ENCODE results near the gene CD34.
"Not testable (repeated sequence)": the region's sequence is repeated elsewhere in the genome, so short reads cannot be mapped to it uniquely, and the experiment has no call there.

The CD34 gene

DNA sequence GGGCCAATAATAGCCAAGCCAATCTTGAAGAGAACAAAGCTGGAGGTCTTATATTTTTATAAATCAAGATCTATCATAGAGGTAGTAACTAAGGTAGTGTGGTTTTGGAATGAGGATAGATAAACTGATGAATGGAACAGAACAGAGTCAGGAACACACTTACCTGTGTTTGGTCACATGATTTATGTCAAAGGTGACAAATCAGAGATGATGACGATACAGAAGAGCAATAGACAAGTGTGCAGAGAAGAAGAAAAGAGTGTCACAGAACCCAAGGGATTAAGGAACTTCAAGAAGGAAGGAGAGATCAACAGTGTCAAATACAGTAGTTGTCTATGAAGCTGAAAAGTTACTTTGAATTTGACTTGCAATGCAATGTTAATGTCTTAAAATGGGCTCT is 16.1 kb upstream of the CD34 start:
- DNase-seq (ENCODE audit: low read depth), result no peak

DNA sequence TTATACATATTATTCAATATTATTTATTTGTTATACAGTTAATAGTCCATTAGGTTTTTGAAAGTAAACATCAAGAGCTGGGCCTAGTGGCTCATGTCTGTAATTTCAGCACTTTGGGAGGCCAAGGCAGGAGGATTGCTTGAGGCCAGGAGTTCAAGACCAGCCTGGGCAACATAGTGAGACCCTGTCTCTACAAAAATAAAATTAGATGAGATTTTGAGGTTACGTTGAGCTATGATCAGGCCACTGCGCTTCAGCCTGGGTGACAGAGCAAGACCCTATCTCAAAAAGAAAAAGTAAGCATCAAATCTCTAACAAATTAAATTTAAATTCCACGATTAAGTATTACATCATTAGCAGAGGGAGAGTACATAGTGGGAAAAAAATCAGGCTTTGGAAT is 15.0 kb upstream of the CD34 start:
- DNase-seq (ENCODE audit: low read depth), result not testable (repeated sequence)

DNA sequence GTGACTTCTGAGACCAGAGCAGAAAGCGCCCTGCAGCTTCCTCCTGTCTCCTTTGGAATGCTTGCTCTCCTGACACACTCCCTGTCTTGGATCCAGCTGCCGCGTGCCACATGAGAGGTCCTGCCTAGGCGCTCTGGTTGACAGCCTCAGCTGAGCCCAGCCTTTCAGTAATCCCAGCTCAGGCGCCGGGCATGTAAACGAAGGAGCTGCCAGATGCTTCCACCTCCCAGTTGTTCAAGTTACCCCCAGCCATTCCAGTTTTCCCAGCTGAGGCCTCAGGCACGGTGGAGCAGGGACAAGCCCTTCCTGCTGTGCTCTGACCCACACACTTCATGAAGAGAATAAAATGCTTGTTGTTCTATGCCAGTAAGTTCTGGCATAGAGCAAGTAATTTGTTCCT is 14.3 kb upstream of the CD34 start:
- peak; percentile 9 for DNase-seq (ENCODE audit: low read depth)

DNA sequence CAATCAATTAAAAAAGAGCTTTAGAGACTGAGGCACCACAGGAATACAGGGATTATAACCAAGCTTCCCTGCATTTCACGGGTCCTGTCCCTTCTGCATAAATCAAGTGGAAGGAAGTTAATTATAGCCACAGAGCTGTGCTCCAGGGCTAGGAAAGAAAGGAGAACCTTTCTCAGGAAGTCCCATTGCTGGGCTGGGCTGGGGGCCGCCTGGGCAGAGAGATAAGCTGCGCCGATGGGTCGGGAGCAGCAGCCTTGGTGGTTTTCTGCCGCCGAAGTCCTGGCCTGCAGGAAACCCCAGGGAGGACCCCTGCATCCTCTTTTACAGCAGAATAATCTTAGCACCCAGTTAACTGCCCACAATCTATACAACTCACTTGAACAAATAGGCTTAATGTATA is 12.6 kb upstream of the CD34 start:
- DNase-seq (ENCODE audit: low read depth), result no peak

DNA sequence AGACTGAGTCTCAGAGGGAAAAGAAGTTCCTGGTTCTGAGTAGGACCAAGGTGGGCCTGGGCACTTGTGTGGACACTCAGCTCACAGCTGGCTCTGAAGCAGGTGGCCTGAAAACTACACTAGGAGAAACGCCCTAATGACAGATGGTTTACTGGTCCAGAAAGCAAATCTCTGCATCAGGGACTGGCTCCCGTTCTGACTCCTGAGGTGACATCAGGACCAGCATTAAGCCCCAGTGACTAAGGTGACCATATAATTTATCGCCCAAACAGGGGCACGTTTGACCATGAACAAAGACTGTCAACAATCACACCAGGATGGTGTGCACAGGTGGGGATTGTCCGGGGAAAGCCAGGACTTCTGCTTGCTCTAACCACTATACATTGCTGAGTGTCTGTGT is 12.2 kb upstream of the CD34 start:
- DNase-seq (ENCODE audit: low read depth), result no peak

DNA sequence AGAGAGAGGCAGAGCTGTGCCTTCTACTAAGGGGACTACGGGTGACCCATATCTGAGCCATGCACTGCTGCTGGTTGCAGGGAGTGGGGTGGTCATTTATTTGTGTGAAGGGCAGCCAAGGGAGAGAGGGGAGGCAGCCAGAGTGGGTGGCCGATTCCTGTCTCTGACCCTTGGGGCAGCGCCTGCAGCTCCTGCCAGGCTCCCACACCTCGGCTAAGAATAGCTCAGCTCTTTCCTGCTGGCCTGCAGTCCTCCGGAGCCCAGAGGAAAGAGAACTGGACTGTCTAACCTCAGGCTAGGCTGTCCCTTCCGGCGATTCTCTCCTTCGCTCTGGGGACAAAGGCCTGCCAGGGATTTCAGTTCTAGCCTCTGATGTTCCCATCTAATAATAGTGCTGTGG is 11.6 kb upstream of the CD34 start:
- DNase-seq (ENCODE audit: low read depth), result no peak

DNA sequence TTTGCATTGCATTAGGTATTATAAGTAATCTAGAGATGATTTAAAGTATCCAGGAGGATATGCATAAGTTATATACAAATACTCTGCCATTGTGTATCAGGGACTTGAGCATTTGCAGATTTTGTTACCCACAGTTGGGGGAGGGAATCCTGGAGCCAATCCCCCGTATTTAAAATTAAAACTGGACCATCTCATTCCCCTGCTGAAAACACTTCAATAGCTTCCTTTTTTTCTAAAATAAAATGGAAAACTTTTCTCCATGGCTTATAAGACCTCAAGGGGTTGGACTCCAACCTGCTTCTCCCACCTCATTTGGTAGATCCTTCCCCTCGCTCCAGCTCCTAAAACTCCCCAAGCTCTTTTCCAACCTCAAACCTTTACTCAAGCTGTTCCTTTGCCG is 10.4 kb upstream of the CD34 start:
- DNase-seq (ENCODE audit: low read depth), result no peak

DNA sequence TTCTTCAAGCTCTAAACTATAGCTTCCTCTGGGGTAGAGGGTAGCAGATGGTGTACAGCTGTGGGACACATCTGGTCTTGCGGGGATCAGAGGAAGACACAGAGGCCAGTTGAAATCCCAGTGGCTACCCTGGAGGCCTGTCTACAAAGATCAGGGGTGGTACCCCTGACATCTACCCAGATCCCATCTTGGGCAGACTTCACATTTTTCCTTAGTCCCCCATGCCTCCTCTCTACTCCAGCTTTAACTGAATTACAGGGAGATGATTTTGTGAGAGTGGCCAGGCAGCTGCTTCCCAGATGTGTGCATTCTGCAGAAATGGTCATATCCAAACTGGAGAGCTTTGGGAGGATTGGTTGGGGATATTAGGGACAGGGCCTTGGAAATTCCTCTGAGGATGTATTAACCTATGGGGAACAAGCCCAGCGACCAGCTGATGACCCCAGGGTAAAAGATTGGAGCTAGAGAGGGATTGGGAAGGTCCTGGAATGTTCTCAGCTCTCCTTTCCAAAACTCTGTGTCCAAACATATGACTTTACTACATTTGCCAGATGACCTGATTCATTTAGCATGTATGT is 9.6 kb upstream of the CD34 start:
- no peak for DNase-seq (ENCODE audit: low read depth)

DNA sequence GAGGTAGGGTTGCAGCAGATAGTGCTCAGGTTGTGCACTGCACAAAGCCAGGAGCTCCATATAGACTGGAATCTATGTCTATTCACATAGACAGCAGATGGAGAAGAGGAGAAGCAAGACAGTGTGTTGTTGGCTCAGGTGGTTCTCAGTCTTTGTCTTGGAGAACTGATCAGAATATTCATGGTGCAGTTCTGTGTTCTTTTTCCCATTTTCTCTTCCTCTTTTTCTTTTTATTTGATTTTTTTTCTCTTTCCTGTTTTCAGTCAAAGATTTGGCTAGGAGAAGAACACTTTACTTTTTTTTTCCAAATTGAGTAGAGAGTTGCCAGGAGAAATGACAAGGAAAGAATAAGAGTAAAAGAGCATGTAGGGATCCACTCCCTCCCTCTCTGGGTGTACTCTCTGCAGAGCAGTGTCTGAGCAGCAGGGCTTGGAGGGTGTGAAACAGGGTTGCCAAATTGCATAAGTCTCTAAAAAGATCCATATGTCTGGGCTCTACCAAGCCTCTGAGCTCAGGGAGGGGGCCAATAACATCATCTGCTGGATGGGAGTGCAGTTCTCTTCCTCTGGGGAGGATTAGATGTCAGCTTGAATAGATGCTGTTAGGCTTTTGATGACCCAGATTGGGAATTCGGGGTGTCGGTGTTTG is 8.7 kb upstream of the CD34 start:
- no peak for DNase-seq (ENCODE audit: low read depth)

DNA sequence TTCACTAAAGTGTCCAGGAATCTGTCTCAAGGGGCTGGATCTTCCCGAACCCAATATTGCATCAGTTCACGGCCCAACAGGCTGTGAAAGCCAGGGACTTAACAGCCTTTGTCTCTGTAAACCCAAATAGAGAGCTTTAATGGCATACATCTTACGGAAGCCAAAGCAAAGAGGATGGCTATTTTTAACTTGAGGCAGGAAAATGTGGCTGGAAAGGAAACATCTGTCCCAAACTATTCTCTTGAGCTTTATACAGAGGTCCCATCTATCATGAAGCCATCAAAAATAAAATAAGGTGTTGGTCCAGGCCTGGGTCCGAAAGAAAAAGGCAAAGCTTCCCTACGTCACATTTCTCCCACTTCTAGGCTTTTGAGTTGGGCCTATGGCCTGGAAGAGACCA is 7.7 kb upstream of the CD34 start:
- DNase-seq (ENCODE audit: low read depth), result no peak

DNA sequence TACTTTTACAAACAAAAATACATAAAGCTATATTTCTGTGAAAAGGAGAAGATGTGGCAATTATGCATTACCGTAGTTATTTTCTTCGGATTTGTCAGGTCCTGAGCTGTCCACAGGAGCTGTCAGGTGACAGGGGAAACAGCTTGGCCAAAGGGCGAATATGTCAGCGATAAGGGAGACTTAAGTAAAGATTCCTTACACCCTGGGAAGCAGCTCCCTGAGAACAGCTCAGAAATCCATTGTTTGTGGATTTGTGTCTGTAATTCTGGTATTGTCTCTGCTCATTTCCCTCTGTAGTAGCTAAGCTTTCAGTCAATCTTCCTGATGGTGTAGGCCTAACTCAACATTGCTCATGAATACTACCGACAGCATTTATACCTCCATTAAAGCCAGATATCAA is 7.1 kb upstream of the CD34 start:
- no peak for DNase-seq (ENCODE audit: low read depth)

DNA sequence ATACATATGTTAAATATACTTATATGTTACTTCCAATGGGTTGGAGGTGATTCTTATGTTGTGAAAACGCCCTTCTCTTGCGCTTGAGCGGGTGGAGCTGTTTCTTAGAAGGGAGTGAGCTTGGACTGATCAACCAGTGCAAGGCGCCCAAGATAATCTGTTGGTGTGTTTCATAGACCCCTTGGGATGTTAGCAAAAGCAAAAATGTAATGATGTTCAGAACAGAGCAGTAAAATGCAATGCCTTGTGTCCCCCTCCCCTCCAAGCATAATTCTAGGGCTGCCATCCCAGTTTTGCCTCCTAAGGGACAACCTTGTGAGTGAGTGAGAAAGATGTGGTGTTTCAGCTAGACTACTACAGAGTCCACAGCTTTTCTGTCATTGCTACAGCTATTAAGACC is 6.2 kb upstream of the CD34 start:
- DNase-seq (ENCODE audit: low read depth), result no peak

DNA sequence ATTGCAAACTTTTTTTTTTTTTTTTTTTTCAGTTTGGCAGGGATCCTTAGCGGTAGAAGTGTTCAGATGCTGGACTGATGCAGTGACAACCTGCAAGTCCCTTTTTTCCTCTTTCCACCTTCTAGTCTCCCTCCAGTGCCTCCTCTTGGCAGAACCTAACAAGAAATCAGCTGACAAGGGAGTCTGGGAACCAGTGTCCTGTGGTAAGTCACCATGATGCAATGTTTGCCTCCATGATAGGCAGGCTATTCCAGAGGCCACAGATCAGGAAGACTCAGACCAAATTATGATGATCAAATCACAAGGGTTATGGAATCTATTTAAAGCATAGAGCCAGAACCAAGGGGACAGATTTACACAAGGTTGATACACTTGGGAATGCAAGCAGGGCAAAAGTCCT is 3.0 kb upstream of the CD34 start:
- no peak for DNase-seq (ENCODE audit: low read depth)

DNA sequence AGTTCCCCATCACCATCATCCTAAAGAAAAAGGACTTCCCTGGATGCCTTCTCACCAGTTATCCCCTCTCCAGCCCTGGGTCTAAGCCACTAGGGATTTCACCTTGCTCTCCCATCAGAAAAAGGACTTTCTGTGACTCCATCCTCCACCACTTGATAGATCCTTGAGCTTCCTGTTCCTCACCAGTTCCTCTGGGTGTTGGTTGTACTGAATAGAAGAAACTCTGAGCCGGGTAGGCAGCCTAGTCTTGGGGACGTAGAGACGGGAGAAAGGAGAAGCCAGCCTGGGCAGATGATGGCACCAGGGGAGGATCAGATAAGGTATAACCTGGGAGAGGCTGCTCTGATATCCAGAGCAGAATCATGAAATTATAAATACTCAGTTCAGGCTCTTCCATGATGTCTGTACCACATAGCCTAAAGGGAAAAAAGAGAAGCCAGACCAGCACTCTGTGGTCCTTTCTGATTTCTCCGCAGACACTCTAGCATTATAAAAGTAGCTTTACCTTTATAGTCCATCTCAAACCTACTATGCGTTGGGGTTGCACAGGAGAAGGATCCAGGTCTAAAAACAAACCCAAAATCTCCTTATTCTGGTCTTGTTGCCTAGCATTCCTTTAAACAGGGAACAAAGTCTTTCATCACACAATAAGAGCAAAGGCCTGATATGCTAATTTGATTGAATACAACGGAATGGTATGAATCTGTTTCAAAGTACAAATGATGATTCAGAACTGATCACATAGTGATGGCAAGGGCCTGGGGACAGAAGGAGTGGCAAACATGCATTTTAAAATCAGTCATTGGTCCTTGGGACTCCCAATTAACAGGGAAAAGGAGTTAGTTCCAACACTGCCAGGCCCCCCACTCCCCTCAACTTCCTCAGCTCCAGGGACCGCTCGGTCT is 1.2 kb upstream of the CD34 start:
- peak; percentile 64 for DNase-seq (ENCODE audit: low read depth)

DNA sequence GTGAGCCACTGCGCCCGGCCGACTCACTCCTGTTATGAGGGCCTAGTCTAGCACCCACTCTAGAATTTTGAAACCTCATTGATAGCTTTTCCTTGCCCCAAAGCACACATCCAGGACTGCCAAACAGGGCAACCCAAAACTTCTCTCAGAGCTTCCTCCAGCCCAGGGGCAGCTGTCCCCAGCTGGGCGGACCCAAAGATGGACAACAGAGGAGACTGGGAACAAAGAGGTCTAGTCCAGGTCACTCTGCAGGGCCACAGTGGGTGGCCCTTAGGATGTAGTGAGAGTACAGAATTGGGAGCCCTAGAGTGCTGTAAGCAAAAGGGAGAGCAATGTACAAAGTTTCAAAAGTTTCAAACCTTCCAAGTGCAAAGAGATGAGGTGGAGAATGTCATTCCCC is 1.2 kb downstream of the CD34 start:
- DNase-seq (ENCODE audit: low read depth), result no peak

DNA sequence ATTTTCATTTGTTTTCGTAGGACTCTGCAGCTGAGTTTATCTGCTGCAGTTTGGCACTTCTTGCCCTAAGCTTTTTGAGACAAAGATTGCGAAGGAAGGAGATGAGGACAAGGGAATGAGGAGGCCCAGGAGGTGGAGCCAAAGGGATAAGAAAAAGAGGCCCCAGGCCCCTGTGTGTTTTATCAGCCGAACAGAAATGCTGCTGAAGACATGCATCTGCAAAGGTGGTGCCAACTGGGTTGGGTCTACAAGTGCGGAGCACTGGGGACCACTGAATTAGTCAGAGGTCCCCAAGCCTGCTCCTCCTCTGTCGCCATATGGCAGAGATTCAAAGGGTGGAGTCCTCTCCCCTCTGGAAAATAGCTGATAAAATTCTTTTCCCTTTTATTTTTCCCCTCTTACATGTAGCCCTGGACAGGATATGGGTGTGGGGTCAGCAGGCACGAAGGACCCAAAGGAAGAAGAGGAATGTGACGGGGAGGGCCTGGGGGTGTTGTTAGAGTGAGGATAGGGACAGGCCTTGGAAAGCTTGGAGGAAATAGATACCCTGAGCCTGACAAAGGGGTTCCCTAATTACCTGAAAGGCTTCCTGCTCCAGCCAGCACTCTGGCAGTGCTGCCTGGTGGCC is 2.7 kb downstream of the CD34 start:
- no peak for DNase-seq (ENCODE audit: low read depth)

DNA sequence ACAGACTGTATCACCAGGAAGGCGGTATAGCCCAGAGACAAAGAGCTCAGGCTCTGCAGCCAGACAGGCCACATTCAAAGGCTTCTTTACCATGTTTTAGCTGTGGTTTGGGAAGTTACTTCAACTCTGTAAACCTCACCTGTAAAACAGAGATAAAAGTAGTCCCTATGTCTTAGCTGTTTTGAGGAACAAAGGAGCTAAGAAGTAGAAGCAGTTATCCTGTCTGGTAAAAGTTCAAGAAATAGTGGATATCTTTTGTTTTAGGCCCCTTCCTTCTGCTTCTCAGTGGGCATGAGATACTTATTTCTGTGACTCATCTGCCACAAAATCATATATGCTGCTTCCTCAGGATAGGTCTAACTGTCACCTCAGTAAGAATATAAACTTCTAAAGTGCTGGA is 6.5 kb downstream of the CD34 start:
- DNase-seq (ENCODE audit: low read depth), result no peak

DNA sequence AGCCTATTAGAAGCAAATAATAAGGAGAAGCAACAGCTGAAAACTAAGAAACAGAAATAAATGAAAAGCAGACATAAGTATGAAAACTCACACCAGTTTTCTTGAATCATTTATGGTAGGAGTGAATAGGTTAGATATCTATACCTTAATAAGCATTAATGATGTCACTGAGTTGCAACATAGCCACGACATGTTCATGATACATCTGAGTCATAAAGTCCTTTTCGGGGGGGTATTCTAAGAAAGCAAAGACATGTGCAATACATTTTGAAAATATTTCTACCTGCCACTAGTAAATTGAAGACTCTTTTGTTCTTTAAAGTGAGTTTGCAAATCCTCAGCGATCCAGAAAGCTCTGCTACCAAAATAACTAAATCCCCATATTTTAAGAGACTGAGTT is 7.2 kb downstream of the CD34 start:
- peak; percentile 63 for DNase-seq (ENCODE audit: low read depth)

DNA sequence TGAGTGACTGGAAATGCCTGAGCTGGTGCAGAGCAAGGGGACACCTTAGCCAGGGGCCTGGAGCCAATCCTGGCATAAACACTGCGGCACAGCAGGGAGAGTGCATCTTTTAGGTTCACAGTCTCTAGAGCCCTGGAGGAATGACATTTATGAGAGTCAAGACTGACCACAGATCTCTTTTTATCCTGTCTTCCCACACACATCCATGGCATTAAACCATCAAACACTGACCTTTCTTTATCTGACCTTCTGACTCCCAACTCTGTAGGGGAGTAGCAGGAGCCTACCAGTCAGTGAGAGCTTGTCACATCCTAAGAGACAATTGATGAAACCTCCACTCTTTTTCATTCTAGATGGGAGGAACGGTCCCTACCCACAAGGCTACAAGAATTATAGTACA is 7.9 kb downstream of the CD34 start:
- no peak for DNase-seq (ENCODE audit: low read depth)

DNA sequence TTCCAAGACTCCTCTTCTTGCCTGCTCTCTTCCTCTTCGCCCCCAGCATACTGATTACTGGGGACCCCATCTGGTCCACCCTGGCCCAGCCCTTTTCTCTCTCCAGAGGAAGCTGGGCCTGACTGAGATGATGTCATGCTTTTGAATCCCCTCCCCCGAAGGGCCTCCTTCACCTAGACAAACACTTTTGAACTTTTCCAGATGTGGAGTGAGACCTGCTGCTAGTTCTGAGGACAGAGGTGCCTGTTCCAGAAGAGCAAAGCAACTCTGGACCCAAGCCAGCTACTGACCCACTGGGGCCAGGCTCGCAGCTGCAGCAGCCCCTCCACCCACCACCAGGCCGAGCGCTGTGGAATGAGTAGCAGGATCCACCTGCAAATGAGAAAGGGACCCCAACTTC is 8.4 kb downstream of the CD34 start:
- DNase-seq (ENCODE audit: low read depth), result no peak

DNA sequence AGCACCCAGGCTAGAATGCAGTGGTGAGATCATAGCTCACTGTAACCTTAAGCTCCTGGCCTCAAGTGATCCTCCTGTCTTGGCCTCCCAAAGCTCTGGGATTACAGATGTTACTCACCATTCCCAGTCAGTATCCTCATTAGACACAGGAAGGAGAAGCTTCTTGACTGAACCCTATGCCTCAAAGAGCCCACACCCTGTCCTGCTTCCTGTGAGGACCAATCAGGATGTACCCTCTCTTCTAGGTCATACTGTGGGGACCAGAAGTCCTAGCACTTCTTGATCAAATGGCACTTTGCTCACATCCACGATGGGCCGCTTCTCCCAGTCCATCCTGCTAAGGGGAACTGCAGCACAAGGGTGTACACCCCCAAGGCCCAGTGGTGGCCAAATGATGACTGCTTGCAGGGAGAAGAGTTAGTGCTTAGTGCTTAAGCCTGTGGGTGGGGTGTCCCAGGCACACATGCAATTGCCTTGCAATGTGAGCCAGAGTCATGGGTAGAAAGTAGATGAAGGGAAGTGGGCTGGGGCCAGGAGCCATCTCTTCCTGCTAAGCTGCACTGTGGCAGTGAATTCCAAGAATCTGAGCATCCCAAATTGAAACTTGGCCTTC is 9.8 kb downstream of the CD34 start:
- no peak for DNase-seq (ENCODE audit: low read depth)

DNA sequence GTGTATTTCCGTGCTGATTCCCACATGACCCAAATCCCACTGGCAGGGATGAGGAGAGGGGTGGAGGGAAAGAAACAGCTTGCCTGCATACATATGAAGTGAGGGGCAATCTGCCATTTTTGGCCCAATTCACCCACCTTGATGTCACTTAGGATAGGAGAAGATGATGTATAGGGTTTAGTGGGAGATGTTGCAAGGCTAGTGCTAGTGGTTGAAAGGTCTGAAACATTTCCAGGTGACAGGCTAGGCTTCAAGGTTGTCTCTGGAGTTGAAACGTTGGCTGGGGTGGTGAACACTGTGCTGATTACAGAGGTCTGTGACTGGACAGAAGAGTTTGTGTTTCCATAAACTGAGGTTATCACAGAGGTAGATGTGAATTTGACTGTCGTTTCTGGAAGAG is 12.1 kb downstream of the CD34 start:
- DNase-seq (ENCODE audit: low read depth), result no peak

DNA sequence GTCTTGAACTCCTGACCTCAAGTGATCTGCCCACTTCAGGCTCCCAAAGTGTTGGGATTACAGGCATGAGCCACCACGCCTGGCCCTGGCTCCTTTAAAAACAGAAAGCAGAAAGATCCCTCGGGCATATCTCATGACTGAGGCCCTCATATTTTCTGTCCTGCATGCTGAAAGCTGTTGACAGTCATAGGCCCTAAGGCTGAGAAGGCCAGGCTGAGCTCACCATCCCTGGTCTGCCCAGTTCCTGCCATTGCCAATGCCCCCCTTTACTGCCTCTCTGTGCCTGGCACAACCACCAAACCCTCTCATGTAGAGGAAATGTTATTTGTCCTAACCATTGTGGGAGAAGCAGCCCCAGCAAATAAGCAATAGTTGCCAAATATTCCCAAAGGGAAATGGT is 12.7 kb downstream of the CD34 start:
- no peak for DNase-seq (ENCODE audit: low read depth)

Data from ELR (cell line).